ENCODE measurements around the gene ZNF385C.
"Not testable (repeated sequence)": the region's sequence is repeated elsewhere in the genome, so short reads cannot be mapped to it uniquely, and the experiment has no call there.

ZNF385C gene

DNA sequence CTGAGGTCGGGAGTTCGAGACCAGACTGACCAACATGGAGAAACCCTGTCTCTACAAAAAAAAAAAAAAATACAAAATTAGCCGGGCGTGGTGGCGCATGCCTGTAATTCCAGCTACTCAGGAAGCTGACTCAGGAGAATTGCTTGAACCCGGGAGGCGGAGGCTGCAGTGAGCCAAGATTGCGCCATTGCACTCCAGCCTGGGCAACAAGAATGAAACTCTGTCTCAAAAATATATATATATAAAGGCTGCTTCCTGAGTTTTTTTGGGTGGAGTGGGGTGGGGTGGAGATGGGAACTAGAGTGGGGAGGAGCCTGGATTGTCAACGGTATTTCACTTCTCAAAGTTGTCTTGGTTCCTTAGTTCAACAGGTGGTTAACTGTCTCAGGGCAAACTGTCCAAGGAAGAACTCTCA is 88.0 kb downstream of the ZNF385C start:
- not testable (repeated sequence) for H3K27ac ChIP-seq (ENCODE audit: low read length); H3K4me1 ChIP-seq (ENCODE audit: control insufficient read depth, insufficient read depth, low read length); DNase-seq (ENCODE audit: low read depth, low spot score); H3K9me3 ChIP-seq (ENCODE audit: control insufficient read depth, insufficient read depth, low read length); H3K27me3 ChIP-seq (ENCODE audit: control insufficient read depth, insufficient read depth, low read length); H3K36me3 ChIP-seq (ENCODE audit: control insufficient read depth, insufficient read depth, low read length); H3K4me3 ChIP-seq (ENCODE audit: low read length)
- WGBS (ENCODE audit: insufficient coverage, insufficient read length) = no CpG with 5 or more reads among the region's 9 CpGs

- no peaks in the 10 kb centered on the region for H3K27me3 ChIP-seq (ENCODE audit: control insufficient read depth, insufficient read depth, low read length)
- no peak for DNase-seq (ENCODE audit: low read depth, low spot score)
- no peaks in the 10 kb centered on the region for H3K36me3 ChIP-seq (ENCODE audit: control insufficient read depth, insufficient read depth, low read length)
- peaks cover 2% of the 10 kb centered on the region; the same call in 1 of the 2 replicates for H3K4me1 ChIP-seq (ENCODE audit: control insufficient read depth, insufficient read depth, low read length)
- WGBS (ENCODE audit: insufficient coverage, insufficient read length) = no CpG with 5 or more reads among the region's 4 CpGs
- no peaks in the 10 kb centered on the region for H3K9me3 ChIP-seq (ENCODE audit: control insufficient read depth, insufficient read depth, low read length)
- no peak overlapping the region for H3K27ac ChIP-seq (ENCODE audit: low read length)
- no peak overlapping the region for H3K4me3 ChIP-seq (ENCODE audit: low read length)
Measured at GRCh38 chr17:42009170-42009569, 89.1 kb downstream of the ZNF385C start.

DNA sequence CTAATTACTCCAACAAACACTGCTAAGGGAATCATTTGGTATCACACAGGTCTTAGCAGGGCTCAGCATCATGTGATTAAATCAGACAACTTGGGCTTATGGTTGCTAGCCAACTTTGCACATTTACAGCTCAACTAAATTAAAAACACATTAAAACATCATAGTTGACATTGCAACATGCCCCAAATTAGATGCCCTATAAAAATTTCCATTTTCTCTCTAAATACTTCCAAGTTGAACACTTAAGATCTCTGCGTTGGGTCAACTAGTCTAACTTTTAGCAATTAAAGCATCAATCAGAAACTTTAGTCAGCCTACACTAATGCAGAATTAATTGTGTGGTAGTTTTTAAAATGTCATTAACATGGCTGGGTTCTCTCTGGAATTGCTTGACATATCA is 93.1 kb downstream of the ZNF385C start:
- DNase-seq (ENCODE audit: low read depth, low spot score) = no peak
- Histone ChIP-seq H3K9me3 (ENCODE audit: control insufficient read depth, insufficient read depth, low read length) (no peaks in the 10 kb centered on the region), H3K27me3 (ENCODE audit: control insufficient read depth, insufficient read depth, low read length) (no peaks in the 10 kb centered on the region), H3K36me3 (ENCODE audit: control insufficient read depth, insufficient read depth, low read length) (peaks cover 9% of the 10 kb centered on the region; the same call in 1 of the 2 replicates), H3K27ac (ENCODE audit: low read length) (no peak overlapping the region), H3K4me3 (ENCODE audit: low read length) (no peak overlapping the region), H3K4me1 (ENCODE audit: control insufficient read depth, insufficient read depth, low read length) (no peaks in the 10 kb centered on the region)
- WGBS (ENCODE audit: insufficient coverage, insufficient read length) = no CpG with 5 or more reads among the region's 1 CpG

GRCh38 chr17:42002792-42003301 is 95.4 kb downstream of the ZNF385C start:
- Histone ChIP-seq H3K9me3 (ENCODE audit: control insufficient read depth, insufficient read depth, low read length) (no peaks in the 10 kb centered on the region), H3K4me1 (ENCODE audit: control insufficient read depth, insufficient read depth, low read length) (no peaks in the 10 kb centered on the region), H3K27me3 (ENCODE audit: control insufficient read depth, insufficient read depth, low read length) (no peaks in the 10 kb centered on the region), H3K27ac (ENCODE audit: low read length) (no peak overlapping the region), H3K4me3 (ENCODE audit: low read length) (no peak overlapping the region), H3K36me3 (ENCODE audit: control insufficient read depth, insufficient read depth, low read length) (peaks cover 18% of the 10 kb centered on the region; the same call in 1 of the 2 replicates)
- WGBS (ENCODE audit: insufficient coverage, insufficient read length) = no CpG with 5 or more reads among the region's 3 CpGs
- DNase-seq (ENCODE audit: low read depth, low spot score) = no peak

GRCh38 chr17:42002175-42002791 is 96.0 kb downstream of the ZNF385C start:
- Histone ChIP-seq H3K36me3 (ENCODE audit: control insufficient read depth, insufficient read depth, low read length) (peaks cover 18% of the 10 kb centered on the region; the same call in 1 of the 2 replicates), H3K4me1 (ENCODE audit: control insufficient read depth, insufficient read depth, low read length) (no peaks in the 10 kb centered on the region), H3K27me3 (ENCODE audit: control insufficient read depth, insufficient read depth, low read length) (no peaks in the 10 kb centered on the region), H3K9me3 (ENCODE audit: control insufficient read depth, insufficient read depth, low read length) (no peaks in the 10 kb centered on the region), H3K4me3 (ENCODE audit: low read length) (no peak overlapping the region), H3K27ac (ENCODE audit: low read length) (no peak overlapping the region)
- WGBS (ENCODE audit: insufficient coverage, insufficient read length) = no CpG with 5 or more reads among the region's 7 CpGs
- no peak for DNase-seq (ENCODE audit: low read depth, low spot score)

- H3K27ac ChIP-seq (ENCODE audit: low read length) = no peak overlapping the region
- DNase-seq (ENCODE audit: low read depth, low spot score) = no peak
- H3K36me3 ChIP-seq (ENCODE audit: control insufficient read depth, insufficient read depth, low read length) = peaks cover 19% of the 10 kb centered on the region; the same call in 1 of the 2 replicates
- no peaks in the 10 kb centered on the region for H3K9me3 ChIP-seq (ENCODE audit: control insufficient read depth, insufficient read depth, low read length)
- H3K4me1 ChIP-seq (ENCODE audit: control insufficient read depth, insufficient read depth, low read length) = no peaks in the 10 kb centered on the region
- H3K4me3 ChIP-seq (ENCODE audit: low read length) = no peak overlapping the region
- no peaks in the 10 kb centered on the region for H3K27me3 ChIP-seq (ENCODE audit: control insufficient read depth, insufficient read depth, low read length)
- WGBS (ENCODE audit: insufficient coverage, insufficient read length) = no CpG with 5 or more reads among the region's 2 CpGs
Measured at GRCh38 chr17:42001729-42002128, 96.5 kb downstream of the ZNF385C start.

GRCh38 chr17:42000413-42001133 is 97.7 kb downstream of the ZNF385C start:
- no peak overlapping the region for H3K27ac ChIP-seq (ENCODE audit: low read length)
- no peaks in the 10 kb centered on the region for H3K9me3 ChIP-seq (ENCODE audit: control insufficient read depth, insufficient read depth, low read length)
- H3K36me3 ChIP-seq (ENCODE audit: control insufficient read depth, insufficient read depth, low read length) = peaks cover 28% of the 10 kb centered on the region; the same call in 1 of the 2 replicates
- no peak for DNase-seq (ENCODE audit: low read depth, low spot score)
- no peak overlapping the region for H3K4me3 ChIP-seq (ENCODE audit: low read length)
- H3K4me1 ChIP-seq (ENCODE audit: control insufficient read depth, insufficient read depth, low read length) = no peaks in the 10 kb centered on the region
- no peaks in the 10 kb centered on the region for H3K27me3 ChIP-seq (ENCODE audit: control insufficient read depth, insufficient read depth, low read length)
- WGBS (ENCODE audit: insufficient coverage, insufficient read length) = no CpG with 5 or more reads among the region's 3 CpGs

DNA sequence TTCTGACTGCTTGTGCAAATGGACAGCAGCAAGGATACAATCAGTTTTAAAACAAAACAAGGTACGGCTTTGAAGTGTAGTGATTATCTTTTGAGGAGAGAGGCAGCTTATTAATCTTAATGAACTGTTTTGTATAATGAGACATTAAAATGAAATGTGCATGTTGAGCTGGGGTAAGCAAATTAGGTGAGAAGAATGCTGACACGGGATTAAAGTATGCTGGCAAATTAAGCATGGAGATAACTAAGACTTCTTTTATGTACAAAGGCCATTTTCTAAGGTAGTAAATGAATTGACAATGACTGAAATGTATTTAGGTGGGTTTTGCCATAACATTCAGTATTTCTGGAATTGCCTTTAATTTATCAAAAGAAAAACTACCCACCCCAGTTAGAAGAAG is 99.8 kb downstream of the ZNF385C start:
- no peaks in the 10 kb centered on the region for H3K4me1 ChIP-seq (ENCODE audit: control insufficient read depth, insufficient read depth, low read length)
- DNase-seq (ENCODE audit: low read depth, low spot score) = no peak
- no peaks in the 10 kb centered on the region for H3K9me3 ChIP-seq (ENCODE audit: control insufficient read depth, insufficient read depth, low read length)
- no peak overlapping the region for H3K4me3 ChIP-seq (ENCODE audit: low read length)
- no peak overlapping the region for H3K27ac ChIP-seq (ENCODE audit: low read length)
- H3K36me3 ChIP-seq (ENCODE audit: control insufficient read depth, insufficient read depth, low read length) = peaks cover 34% of the 10 kb centered on the region; the same call in 1 of the 2 replicates
- no CpG with 5 or more reads among the region's 2 CpGs for WGBS (ENCODE audit: insufficient coverage, insufficient read length)
- H3K27me3 ChIP-seq (ENCODE audit: control insufficient read depth, insufficient read depth, low read length) = no peaks in the 10 kb centered on the region

GRCh38 chr17:41996855-41997164 is 101.5 kb downstream of the ZNF385C start:
- no peaks in the 10 kb centered on the region for H3K27me3 ChIP-seq (ENCODE audit: control insufficient read depth, insufficient read depth, low read length)
- WGBS (ENCODE audit: insufficient coverage, insufficient read length) = no CpG with 5 or more reads among the region's 2 CpGs
- no peaks in the 10 kb centered on the region for H3K4me1 ChIP-seq (ENCODE audit: control insufficient read depth, insufficient read depth, low read length)
- H3K4me3 ChIP-seq (ENCODE audit: low read length) = no peak overlapping the region
- H3K27ac ChIP-seq (ENCODE audit: low read length) = no peak overlapping the region
- no peak for DNase-seq (ENCODE audit: low read depth, low spot score)
- H3K36me3 ChIP-seq (ENCODE audit: control insufficient read depth, insufficient read depth, low read length) = peaks cover 32% of the 10 kb centered on the region; the same call in 1 of the 2 replicates
- no peaks in the 10 kb centered on the region for H3K9me3 ChIP-seq (ENCODE audit: control insufficient read depth, insufficient read depth, low read length)

DNA sequence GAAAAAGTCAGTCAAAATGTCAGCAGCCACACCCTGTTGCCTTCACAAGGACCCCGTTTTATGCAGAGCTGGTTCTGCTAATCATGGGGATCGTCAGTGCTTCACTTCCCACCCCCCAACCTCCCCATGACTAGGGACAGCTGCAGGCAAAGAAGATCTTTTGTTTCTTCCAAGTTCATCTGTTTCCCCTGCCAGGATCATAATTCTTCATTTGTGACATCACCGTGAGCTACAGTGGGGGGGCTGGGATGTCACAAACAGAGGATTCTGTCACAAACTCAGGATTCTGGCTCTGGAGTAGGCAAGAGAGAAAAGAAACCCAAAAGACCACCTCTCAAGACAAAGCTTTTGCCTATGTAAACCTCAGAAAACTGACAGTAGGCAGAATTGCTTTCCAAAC is 105.7 kb downstream of the ZNF385C start:
- H3K27me3 ChIP-seq (ENCODE audit: control insufficient read depth, insufficient read depth, low read length) = no peaks in the 10 kb centered on the region
- no CpG with 5 or more reads among the region's 3 CpGs for WGBS (ENCODE audit: insufficient coverage, insufficient read length)
- H3K27ac ChIP-seq (ENCODE audit: low read length) = no peak overlapping the region
- no peaks in the 10 kb centered on the region for H3K9me3 ChIP-seq (ENCODE audit: control insufficient read depth, insufficient read depth, low read length)
- no peaks in the 10 kb centered on the region for H3K4me1 ChIP-seq (ENCODE audit: control insufficient read depth, insufficient read depth, low read length)
- no peak for DNase-seq (ENCODE audit: low read depth, low spot score)
- peaks cover 35% of the 10 kb centered on the region; the same call in 1 of the 2 replicates for H3K36me3 ChIP-seq (ENCODE audit: control insufficient read depth, insufficient read depth, low read length)
- H3K4me3 ChIP-seq (ENCODE audit: low read length) = no peak overlapping the region
